ENCODE measurements around the gene TIGIT.

Gene TIGIT

DNA sequence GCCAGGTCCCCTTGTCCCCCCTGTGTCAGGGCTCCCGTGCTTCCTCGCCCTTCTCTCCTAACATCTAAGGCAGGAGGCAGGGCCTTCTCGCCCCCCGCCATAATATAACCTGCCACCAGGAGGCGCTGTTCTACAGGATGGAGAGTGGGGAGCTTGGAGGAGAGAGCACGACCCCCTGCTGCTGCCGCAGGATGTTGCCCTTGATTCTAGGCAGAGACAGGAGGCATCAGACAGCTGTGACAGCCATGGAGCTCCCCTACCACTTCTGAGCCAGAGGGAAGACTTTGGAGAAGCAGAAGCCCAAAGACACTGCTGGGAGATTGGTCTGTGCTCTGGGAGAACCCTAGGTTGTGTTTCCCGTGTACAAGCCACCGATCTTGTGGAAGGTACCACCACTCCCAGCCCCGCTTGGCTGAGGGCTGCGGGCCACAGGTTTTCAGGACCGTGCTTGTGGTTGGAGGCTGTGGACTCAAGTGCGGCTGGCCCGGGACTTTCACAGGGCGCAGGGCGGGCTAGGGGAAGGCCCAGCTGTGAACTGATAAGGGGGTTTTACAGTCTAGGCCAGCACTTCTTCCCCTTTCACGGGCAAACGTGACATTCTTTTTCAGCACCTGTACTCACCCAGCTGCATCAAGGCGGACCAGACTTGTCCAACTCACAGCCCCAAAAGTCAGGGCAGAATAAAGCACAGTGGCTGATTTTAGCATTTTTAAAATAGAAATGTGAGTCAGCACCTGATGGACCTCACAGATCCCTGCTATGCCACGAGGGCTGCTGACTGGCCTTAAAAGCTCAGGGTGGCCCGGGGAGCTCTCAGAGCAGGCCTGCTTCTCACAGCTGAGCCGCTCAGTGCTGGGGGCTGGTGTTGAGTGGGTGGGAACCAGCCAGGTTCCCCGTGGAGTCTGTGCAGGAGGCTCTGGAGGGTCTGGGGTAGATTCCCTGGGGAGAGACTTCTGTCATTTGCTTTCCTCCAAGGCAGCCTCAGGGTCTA is 2.6 kb upstream of the TIGIT start:
- Mint-ChIP-seq H3K9me3 (no peaks in the 10 kb centered on the region), H3K36me3 (ENCODE audit: insufficient read depth) (peaks cover 23% of the 10 kb centered on the region), H3K4me3 (peak overlapping the region; percentile 83), H3K27ac (ENCODE audit: low read depth) (peak overlapping the region; percentile 97), H3K4me1 (peaks cover 76% of the 10 kb centered on the region), H3K27me3 (no peaks in the 10 kb centered on the region)
- DNase-seq (ENCODE audit: low spot score in 2 of 2): peak; percentile 93 to 96
- peak; percentile 84 for ATAC-seq (replicated peaks; ENCODE audit: extremely low read depth, poor library complexity, severe bottlenecking)

GRCh38 chr3:114294940-114295480 is 1.2 kb downstream of the TIGIT start:
- ATAC-seq (replicated peaks; ENCODE audit: extremely low read depth, poor library complexity, severe bottlenecking) (peak; percentile 11), DNase-seq (ENCODE audit: low spot score in 2 of 2) (no peak)
- no peaks in the 10 kb centered on the region for H3K9me3 Mint-ChIP-seq
- peak overlapping the region; percentile 97 for H3K27ac Mint-ChIP-seq (ENCODE audit: low read depth)
- H3K27me3 Mint-ChIP-seq: no peaks in the 10 kb centered on the region
- peak overlapping the region; percentile 83 for H3K4me3 Mint-ChIP-seq
- peaks cover 37% of the 10 kb centered on the region for H3K36me3 Mint-ChIP-seq (ENCODE audit: insufficient read depth)
- peaks cover 89% of the 10 kb centered on the region for H3K4me1 Mint-ChIP-seq

GRCh38 chr3:114295946-114296345 is 2.1 kb downstream of the TIGIT start:
- H3K9me3 Mint-ChIP-seq: no peaks in the 10 kb centered on the region
- peaks cover 89% of the 10 kb centered on the region for H3K4me1 Mint-ChIP-seq
- H3K27me3 Mint-ChIP-seq: no peaks in the 10 kb centered on the region
- peak overlapping the region; percentile 97 for H3K27ac Mint-ChIP-seq (ENCODE audit: low read depth)
- peak overlapping the region; percentile 83 for H3K4me3 Mint-ChIP-seq
- peaks cover 37% of the 10 kb centered on the region for H3K36me3 Mint-ChIP-seq (ENCODE audit: insufficient read depth)
- no peak for DNase-seq (ENCODE audit: low spot score in 2 of 2)
- no peak for ATAC-seq (replicated peaks; ENCODE audit: extremely low read depth, poor library complexity, severe bottlenecking)

GRCh38 chr3:114299421-114299820 is 5.6 kb downstream of the TIGIT start:
- Mint-ChIP-seq H3K4me1 (peaks cover 86% of the 10 kb centered on the region), H3K36me3 (ENCODE audit: insufficient read depth) (peaks cover 51% of the 10 kb centered on the region), H3K27ac (ENCODE audit: low read depth) (peak overlapping the region; percentile 97), H3K27me3 (no peaks in the 10 kb centered on the region), H3K9me3 (no peaks in the 10 kb centered on the region), H3K4me3 (peak overlapping the region; percentile 83)
- DNase-seq (ENCODE audit: low spot score in 2 of 2): peak in 1 of 2 donors; percentile 44
- peak; percentile 57 for ATAC-seq (replicated peaks; ENCODE audit: extremely low read depth, poor library complexity, severe bottlenecking)

GRCh38 chr3:114299941-114300624 is 6.3 kb downstream of the TIGIT start:
- ATAC-seq (replicated peaks; ENCODE audit: extremely low read depth, poor library complexity, severe bottlenecking) (peak; percentile 49), DNase-seq (ENCODE audit: low spot score in 2 of 2) (no peak)
- peaks cover 53% of the 10 kb centered on the region for H3K36me3 Mint-ChIP-seq (ENCODE audit: insufficient read depth)
- H3K9me3 Mint-ChIP-seq: no peaks in the 10 kb centered on the region
- H3K27me3 Mint-ChIP-seq: no peaks in the 10 kb centered on the region
- peaks cover 86% of the 10 kb centered on the region for H3K4me1 Mint-ChIP-seq
- H3K4me3 Mint-ChIP-seq: peak overlapping the region; percentile 83
- peak overlapping the region; percentile 97 for H3K27ac Mint-ChIP-seq (ENCODE audit: low read depth)

DNA sequence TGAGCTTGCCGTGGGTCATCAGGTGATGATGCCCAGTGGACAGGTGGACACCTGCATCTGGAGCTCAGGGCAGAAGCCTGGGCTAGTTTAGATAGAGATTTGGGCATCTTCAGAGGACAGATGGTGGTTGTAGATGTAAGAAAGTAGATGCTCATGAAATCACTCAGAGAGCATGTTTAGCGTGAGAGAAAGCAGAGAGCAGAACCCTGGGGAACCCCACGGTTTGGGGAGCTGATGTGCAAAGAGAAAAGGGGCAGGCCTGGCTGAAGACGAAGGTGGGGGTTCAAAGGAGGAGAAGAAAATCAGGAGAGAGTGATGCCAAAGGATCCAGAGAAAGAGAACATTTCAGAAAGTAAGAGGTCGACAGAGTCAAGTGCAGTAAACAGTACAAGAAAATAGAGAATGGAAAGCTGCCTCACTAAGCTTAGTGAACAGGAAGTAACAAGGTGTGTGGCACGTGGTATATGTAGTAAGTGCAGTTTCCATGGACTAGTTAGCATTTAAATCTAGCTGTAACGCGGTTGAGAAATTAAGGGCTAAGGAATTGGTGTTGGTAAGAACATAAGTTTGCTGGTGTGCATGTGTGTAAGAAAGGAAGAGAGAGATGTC is 13.5 kb downstream of the TIGIT start:
- Mint-ChIP-seq H3K4me1 (peaks cover 81% of the 10 kb centered on the region), H3K4me3 (peak overlapping the region; percentile 63), H3K27ac (ENCODE audit: low read depth) (peak overlapping the region; percentile 97), H3K9me3 (no peaks in the 10 kb centered on the region), H3K27me3 (no peaks in the 10 kb centered on the region), H3K36me3 (ENCODE audit: insufficient read depth) (peaks cover 67% of the 10 kb centered on the region)
- ATAC-seq (replicated peaks; ENCODE audit: extremely low read depth, poor library complexity, severe bottlenecking): peak; percentile 81
- DNase-seq (ENCODE audit: low spot score in 2 of 2): peak in 1 of 2 donors; percentile 41

DNA sequence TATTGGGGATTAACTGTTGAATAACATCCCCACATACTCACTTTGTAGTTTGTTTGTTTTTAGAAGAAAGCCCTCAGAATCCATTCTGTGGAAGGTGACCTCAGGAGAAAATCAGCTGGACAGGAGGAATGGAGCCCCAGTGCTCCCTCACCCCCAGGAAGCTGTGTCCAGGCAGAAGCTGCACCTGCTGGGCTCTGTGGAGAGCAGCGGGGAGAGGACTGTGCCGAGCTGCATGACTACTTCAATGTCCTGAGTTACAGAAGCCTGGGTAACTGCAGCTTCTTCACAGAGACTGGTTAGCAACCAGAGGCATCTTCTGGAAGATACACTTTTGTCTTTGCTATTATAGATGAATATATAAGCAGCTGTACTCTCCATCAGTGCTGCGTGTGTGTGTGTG is 14.0 kb downstream of the TIGIT start:
- Mint-ChIP-seq H3K4me1 (peaks cover 77% of the 10 kb centered on the region), H3K9me3 (no peaks in the 10 kb centered on the region), H3K27ac (ENCODE audit: low read depth) (peak overlapping the region; percentile 97), H3K36me3 (ENCODE audit: insufficient read depth) (peaks cover 64% of the 10 kb centered on the region), H3K27me3 (no peaks in the 10 kb centered on the region), H3K4me3 (peak overlapping the region; percentile 63)
- DNase-seq (ENCODE audit: low spot score in 2 of 2): no peak
- ATAC-seq (replicated peaks; ENCODE audit: extremely low read depth, poor library complexity, severe bottlenecking): no peak

GRCh38 chr3:114308377-114308776 is 14.5 kb downstream of the TIGIT start:
- Mint-ChIP-seq H3K4me3 (peak overlapping the region; percentile 63), H3K4me1 (peaks cover 76% of the 10 kb centered on the region), H3K9me3 (no peaks in the 10 kb centered on the region), H3K27ac (ENCODE audit: low read depth) (peak overlapping the region; percentile 97), H3K27me3 (no peaks in the 10 kb centered on the region), H3K36me3 (ENCODE audit: insufficient read depth) (peaks cover 62% of the 10 kb centered on the region)
- DNase-seq (ENCODE audit: low spot score in 2 of 2) (no peak), ATAC-seq (replicated peaks; ENCODE audit: extremely low read depth, poor library complexity, severe bottlenecking) (peak; percentile 5)

DNA sequence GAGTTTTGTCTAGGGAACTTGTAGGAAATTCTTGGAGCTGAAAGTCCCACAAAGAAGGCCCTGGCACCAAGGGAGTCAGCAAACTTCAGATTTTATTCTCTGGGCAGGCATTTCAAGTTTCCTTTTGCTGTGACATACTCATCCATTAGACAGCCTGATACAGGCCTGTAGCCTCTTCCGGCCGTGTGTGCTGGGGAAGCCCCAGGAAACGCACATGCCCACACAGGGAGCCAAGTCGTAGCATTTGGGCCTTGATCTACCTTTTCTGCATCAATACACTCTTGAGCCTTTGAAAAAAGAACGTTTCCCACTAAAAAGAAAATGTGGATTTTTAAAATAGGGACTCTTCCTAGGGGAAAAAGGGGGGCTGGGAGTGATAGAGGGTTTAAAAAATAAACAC is 15.0 kb downstream of the TIGIT start:
- peaks cover 63% of the 10 kb centered on the region for H3K36me3 Mint-ChIP-seq (ENCODE audit: insufficient read depth)
- peak in 1 of 2 donors; percentile 60 for DNase-seq (ENCODE audit: low spot score in 2 of 2)
- peak overlapping the region; percentile 63 for H3K4me3 Mint-ChIP-seq
- H3K9me3 Mint-ChIP-seq: no peaks in the 10 kb centered on the region
- peak; percentile 91 for ATAC-seq (replicated peaks; ENCODE audit: extremely low read depth, poor library complexity, severe bottlenecking)
- peaks cover 76% of the 10 kb centered on the region for H3K4me1 Mint-ChIP-seq
- H3K27me3 Mint-ChIP-seq: no peaks in the 10 kb centered on the region
- H3K27ac Mint-ChIP-seq (ENCODE audit: low read depth): peak overlapping the region; percentile 97

- H3K36me3 Mint-ChIP-seq (ENCODE audit: insufficient read depth): peaks cover 55% of the 10 kb centered on the region
These were observed 16.9 kb downstream of the TIGIT start for GRCh38 chr3:114310695-114311094.

DNA sequence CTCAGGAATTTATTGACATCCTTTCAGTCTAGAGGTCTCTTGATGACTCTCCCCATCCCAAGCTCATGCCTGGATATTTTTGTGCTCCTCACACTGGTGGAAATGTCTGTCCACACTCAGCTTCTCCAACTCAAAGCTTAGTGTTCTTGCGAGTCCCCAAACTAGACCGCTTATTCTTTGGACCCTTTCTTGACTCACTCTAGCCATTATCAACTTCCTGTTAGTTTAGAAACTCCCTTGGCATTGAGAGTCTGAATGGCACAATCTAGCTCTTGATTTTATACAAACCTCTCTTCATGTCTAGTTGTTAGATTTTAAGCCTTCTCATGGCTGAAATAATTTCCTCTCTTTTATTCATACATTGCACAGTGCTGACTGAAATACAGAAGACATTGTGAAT is 19.6 kb downstream of the TIGIT start:
- H3K27ac Mint-ChIP-seq (ENCODE audit: low read depth): peak overlapping the region; percentile 95
- DNase-seq (ENCODE audit: low spot score in 2 of 2) (no peak), ATAC-seq (replicated peaks; ENCODE audit: extremely low read depth, poor library complexity, severe bottlenecking) (no peak)
- H3K27me3 Mint-ChIP-seq: no peaks in the 10 kb centered on the region
- peaks cover 76% of the 10 kb centered on the region for H3K4me1 Mint-ChIP-seq
- H3K9me3 Mint-ChIP-seq: no peaks in the 10 kb centered on the region
- peak overlapping the region; percentile 51 for H3K4me3 Mint-ChIP-seq
- H3K36me3 Mint-ChIP-seq (ENCODE audit: insufficient read depth): peaks cover 38% of the 10 kb centered on the region

More at GRCh38 chr3:114310695-114311094, 16.9 kb downstream of the TIGIT start:
- Mint-ChIP-seq H3K4me1 (peaks cover 76% of the 10 kb centered on the region), H3K27me3 (no peaks in the 10 kb centered on the region), H3K4me3 (peak overlapping the region; percentile 14), H3K27ac (ENCODE audit: low read depth) (peak overlapping the region; percentile 97), H3K9me3 (no peaks in the 10 kb centered on the region)
- no peak for ATAC-seq (replicated peaks; ENCODE audit: extremely low read depth, poor library complexity, severe bottlenecking)
- no peak for DNase-seq (ENCODE audit: low spot score in 2 of 2)

- no peak for DNase-seq (ENCODE audit: low spot score in 2 of 2)
- Mint-ChIP-seq H3K27ac (ENCODE audit: low read depth) (peak overlapping the region; percentile 95), H3K36me3 (ENCODE audit: insufficient read depth) (peaks cover 29% of the 10 kb centered on the region), H3K9me3 (no peaks in the 10 kb centered on the region), H3K4me1 (peaks cover 75% of the 10 kb centered on the region), H3K4me3 (peak overlapping the region; percentile 51), H3K27me3 (no peaks in the 10 kb centered on the region)
- peak; percentile 46 for ATAC-seq (replicated peaks; ENCODE audit: extremely low read depth, poor library complexity, severe bottlenecking)
These were observed 20.5 kb downstream of the TIGIT start for GRCh38 chr3:114314282-114314681.

All from central memory CD8-positive, alpha-beta T cell (primary cell).